DLD1 (cell line): Measurements from ENCODE around the gene KIAA1755.
"Not testable (repeated sequence)": the region's sequence is repeated elsewhere in the genome, so short reads cannot be mapped to it uniquely, and the experiment has no call there.

ENCODE experiments used
- in situ Hi-C: cut with HindIII; loops from 2 replicates; pipeline ENCODE4 v1.10.0; 2017; ENCODE audit warnings: low sequenced_read_pairs

The KIAA1755 gene

GRCh38 chr20:38267901-38268514, 7.5 kb upstream of the KIAA1755 start:
- in situ Hi-C loops: no loop called here

- in situ Hi-C loops: no loop called here
Observed at GRCh38 chr20:38267296-38267695, 6.8 kb upstream of the KIAA1755 start.

GRCh38 chr20:38266426-38266825, 5.9 kb upstream of the KIAA1755 start:
- in situ Hi-C loops: no loop called here

- in situ Hi-C loops: loop anchor here (5.0 kb wide), 1 partner anchor 71 kb away; no protein-coding TSS in a partner anchor
Observed at GRCh38 chr20:38262931-38263330, 2.4 kb upstream of the KIAA1755 start.

- in situ Hi-C loops: loop anchor here (5.0 kb wide), 1 partner anchor 69 kb away; no protein-coding TSS in a partner anchor
Observed at GRCh38 chr20:38261054-38261390, 487 bp upstream of the KIAA1755 start.

- in situ Hi-C loops: loop anchor here (5.0 kb wide), 1 partner anchor 68 kb away; no protein-coding TSS in a partner anchor
Observed at GRCh38 chr20:38260025-38260377, 534 bp downstream of the KIAA1755 start.

- in situ Hi-C loops: no loop called here
Observed at GRCh38 chr20:38258545-38259215, 1.9 kb downstream of the KIAA1755 start.

- in situ Hi-C loops: no loop called here
Observed at GRCh38 chr20:38256966-38257365, 3.6 kb downstream of the KIAA1755 start.

GRCh38 chr20:38256021-38256420, 4.5 kb downstream of the KIAA1755 start:
- in situ Hi-C loops: no loop called here

- in situ Hi-C loops: no loop called here
Observed at GRCh38 chr20:38255393-38255792, 5.1 kb downstream of the KIAA1755 start.

- in situ Hi-C loops: loop anchor here (5.0 kb wide), 1 partner anchor 68 kb away; no protein-coding TSS in a partner anchor
Observed at GRCh38 chr20:38254621-38255020, 5.9 kb downstream of the KIAA1755 start.

- in situ Hi-C loops: loop anchor here (5.0 kb wide), 1 partner anchor 69 kb away; no protein-coding TSS in a partner anchor
Observed at GRCh38 chr20:38253571-38253970, 7.0 kb downstream of the KIAA1755 start.

- in situ Hi-C loops: loop anchor here (5.0 kb wide), 1 partner anchor 70 kb away; no protein-coding TSS in a partner anchor
Observed at GRCh38 chr20:38252292-38253288, 7.9 kb downstream of the KIAA1755 start.

- in situ Hi-C loops: loop anchor here (5.0 kb wide), 1 partner anchor 71 kb away; no protein-coding TSS in a partner anchor
Observed at GRCh38 chr20:38251441-38251840, 9.1 kb downstream of the KIAA1755 start.

GRCh38 chr20:38250609-38251008, 9.9 kb downstream of the KIAA1755 start:
- in situ Hi-C loops: loop anchor here (5.0 kb wide), 1 partner anchor 72 kb away; no protein-coding TSS in a partner anchor

- in situ Hi-C loops: loop anchor here (5.0 kb wide), 1 partner anchor 73 kb away; no protein-coding TSS in a partner anchor
Observed at GRCh38 chr20:38249536-38250310, 10.8 kb downstream of the KIAA1755 start.

GRCh38 chr20:38248133-38248532, 12.4 kb downstream of the KIAA1755 start:
- in situ Hi-C loops: no loop called here

- in situ Hi-C loops: not testable (repeated sequence)
Observed at GRCh38 chr20:38247725-38248124, 12.8 kb downstream of the KIAA1755 start.

- in situ Hi-C loops: no loop called here
Observed at GRCh38 chr20:38247166-38247509, 13.4 kb downstream of the KIAA1755 start.
